Activated T-cell treated with anti-CD3 and anti-CD28 coated beads, Interleukin-2, amount 50 U/mL, for 4 hours (primary cell): ENCODE results near the gene SSX2B. TPM values are rescaled to one million over a fixed set of nuclear protein-coding genes. Genes with fewer than 3 reads are reported as not detected.
"Not testable (repeated sequence)": the region's sequence is repeated elsewhere in the genome, so short reads cannot be mapped to it uniquely, and the experiment has no call there.

ENCODE experiments used
- ATAC-seq, 2 donors: fragments of 200-7000 bp; cut with Tn5 transposase; one replicate each; pipeline ENCODE4 v1.10.0; 2021
- DNase-seq: peaks from one replicate; pipeline ENCODE4 v3.0.0-alpha.2; 2020
- H3K27me3 Mint-ChIP-seq: one replicate; pipeline ENCODE4 v1.8.0; 2021; ENCODE audit warnings: low read depth, mixed read lengths
- H3K36me3 Mint-ChIP-seq: one replicate; pipeline ENCODE4 v1.8.0; 2022; ENCODE audit warnings: mixed read lengths; ENCODE audit not compliant: insufficient read depth
- H3K4me1 Mint-ChIP-seq: one replicate; pipeline ENCODE4 v1.8.0; 2021; ENCODE audit warnings: low read depth, mixed read lengths
- H3K4me3 Mint-ChIP-seq: one replicate; pipeline ENCODE4 v1.8.0; 2021; ENCODE audit warnings: mild to moderate bottlenecking, moderate library complexity, mixed read lengths
- H3K9me3 Mint-ChIP-seq: one replicate; pipeline ENCODE4 v1.8.0; 2021; ENCODE audit warnings: mixed read lengths
- total RNA-seq, 3 donors: library from RNA; stranded (reverse); gene quantifications; one replicate each; pipeline ENCODE4 v1.2.1, GENCODE V29; 2021

Gene SSX2B
- total RNA-seq, result under 1 TPM in 1 of 3 donors, not detected in 2; 0.21 TPM

- H3K4me1 Mint-ChIP-seq, DNase-seq, H3K36me3 Mint-ChIP-seq, H3K4me3 Mint-ChIP-seq, ATAC-seq, H3K9me3 Mint-ChIP-seq, H3K27me3 Mint-ChIP-seq: not testable (repeated sequence)
Measured at GRCh38 chrX:52750952-52751351, at the start of gene SSX2B. SSX2B (plus strand) TSS chrX:52751252; CDS start chrX:52752681, 1,429 bp downstream.

GRCh38 chrX:52707078-52707477 is 44.0 kb upstream of the SSX2B start, which contains the start of gene SSX2:
SSX2 (minus strand) TSS chrX:52707178; CDS start chrX:52705749, 1,429 bp downstream.
- not testable (repeated sequence) for ATAC-seq, H3K27me3 Mint-ChIP-seq, H3K4me1 Mint-ChIP-seq, H3K36me3 Mint-ChIP-seq, H3K4me3 Mint-ChIP-seq, DNase-seq, H3K9me3 Mint-ChIP-seq

- H3K4me3 Mint-ChIP-seq, ATAC-seq, H3K4me1 Mint-ChIP-seq, H3K36me3 Mint-ChIP-seq, DNase-seq, H3K27me3 Mint-ChIP-seq, H3K9me3 Mint-ChIP-seq: not testable (repeated sequence)
Measured at GRCh38 chrX:52765983-52766382, 14.9 kb downstream of the SSX2B start.

GRCh38 chrX:52773504-52773903 is 22.5 kb downstream of the SSX2B start:
- H3K9me3 Mint-ChIP-seq, ATAC-seq, H3K36me3 Mint-ChIP-seq, H3K27me3 Mint-ChIP-seq, H3K4me1 Mint-ChIP-seq, DNase-seq, H3K4me3 Mint-ChIP-seq: not testable (repeated sequence)

- not testable (repeated sequence) for H3K4me3 Mint-ChIP-seq, ATAC-seq, DNase-seq, H3K36me3 Mint-ChIP-seq, H3K9me3 Mint-ChIP-seq, H3K27me3 Mint-ChIP-seq, H3K4me1 Mint-ChIP-seq
Measured at GRCh38 chrX:52797327-52797726, 46.3 kb downstream of the SSX2B start, which contains the start of gene SPANXN5. SPANXN5 (minus strand) TSS chrX:52797427; CDS start chrX:52797348, 79 bp downstream.

- not testable (repeated sequence) for H3K4me1 Mint-ChIP-seq, DNase-seq, H3K27me3 Mint-ChIP-seq, ATAC-seq, H3K4me3 Mint-ChIP-seq, H3K9me3 Mint-ChIP-seq, H3K36me3 Mint-ChIP-seq
Measured at GRCh38 chrX:52804876-52805275, 53.8 kb downstream of the SSX2B start.

Other genes starting within 250 kb of the SSX2B start
- gene XAGE1B, start 234.2 kb upstream of the SSX2B start, total RNA-seq, result not detected
- not detected for gene SSX7, start 96.4 kb upstream of the SSX2B start, total RNA-seq
- under 1 TPM in 1 of 3 donors, not detected in 2; 0.23 TPM for gene SSX2, start 44.1 kb upstream of the SSX2B start, total RNA-seq
- not detected for gene SPANXN5, start 46.2 kb downstream of the SSX2B start, total RNA-seq
- not detected for gene XAGE5, start 60.0 kb downstream of the SSX2B start, total RNA-seq
- not detected for gene XAGE3, start 116.8 kb downstream of the SSX2B start, total RNA-seq
- gene FAM156B, start 146.1 kb downstream of the SSX2B start, total RNA-seq, result 10 to 100 TPM; 13.4 to 18.2 (median 14.2) TPM
- gene FAM156A, start 207.3 kb downstream of the SSX2B start, total RNA-seq, result 10 to 100 TPM; 19.4 to 23.5 (median 20.9) TPM